NCI-H524 (cell line): ENCODE measurements around the gene RPTOR.
A peak's percentile ranks its signal among the peaks of the same experiment; 100 is the strongest.
"Not testable (repeated sequence)": the region's sequence is repeated elsewhere in the genome, so short reads cannot be mapped to it uniquely, and the experiment has no call there.

Experiments used
- DNase-seq, 2 experiments: peaks; one replicate each; lab custom pipeline; 2025; lab: John Stamatoyannopoulos, UW

The RPTOR gene

GRCh38 chr17:80694085-80694991 lies 149.7 kb downstream of the RPTOR start:
- peak; percentile 95 to 98 for DNase-seq

- no peak for DNase-seq
These were observed 150.6 kb downstream of the RPTOR start for GRCh38 chr17:80694992-80695912.

GRCh38 chr17:80695979-80696378 lies 151.3 kb downstream of the RPTOR start:
- DNase-seq, result peak in 1 of 2 experiments; percentile 64

- no peak for DNase-seq
These were observed 151.8 kb downstream of the RPTOR start for GRCh38 chr17:80696456-80696855.

- no peak for DNase-seq
These were observed 152.3 kb downstream of the RPTOR start for GRCh38 chr17:80696964-80697363.

GRCh38 chr17:80698297-80698696 lies 153.7 kb downstream of the RPTOR start:
- no peak for DNase-seq

GRCh38 chr17:80699205-80699604 lies 154.6 kb downstream of the RPTOR start:
- not testable (repeated sequence) for DNase-seq

GRCh38 chr17:80701730-80702129 lies 157.1 kb downstream of the RPTOR start:
- no peak for DNase-seq

GRCh38 chr17:80702315-80703141 lies 157.9 kb downstream of the RPTOR start:
- no peak for DNase-seq

- no peak for DNase-seq
These were observed 158.5 kb downstream of the RPTOR start for GRCh38 chr17:80703142-80703478.

GRCh38 chr17:80704381-80704819 lies 159.8 kb downstream of the RPTOR start:
- DNase-seq, result no peak

GRCh38 chr17:80704894-80705293 lies 160.3 kb downstream of the RPTOR start:
- no peak for DNase-seq

- DNase-seq, result no peak
These were observed 161.3 kb downstream of the RPTOR start for GRCh38 chr17:80705988-80706387.

GRCh38 chr17:80706463-80706867 lies 161.8 kb downstream of the RPTOR start:
- DNase-seq, result no peak

GRCh38 chr17:80708480-80708879 lies 163.8 kb downstream of the RPTOR start:
- no peak for DNase-seq

- DNase-seq, result no peak
These were observed 164.6 kb downstream of the RPTOR start for GRCh38 chr17:80709090-80709695.

- DNase-seq, result no peak
These were observed 166.2 kb downstream of the RPTOR start for GRCh38 chr17:80710714-80711302.

GRCh38 chr17:80712089-80712488 lies 167.5 kb downstream of the RPTOR start:
- DNase-seq, result no peak

- no peak for DNase-seq
These were observed 168.0 kb downstream of the RPTOR start for GRCh38 chr17:80712606-80713005.

GRCh38 chr17:80716986-80717719 lies 172.5 kb downstream of the RPTOR start:
- peak in 1 of 2 experiments; percentile 70 for DNase-seq
